Glomerular visceral epithelial cell (primary cell): ENCODE data around the gene CSH1.
A peak's percentile ranks its signal among the peaks of the same experiment; 100 is the strongest.
"Not testable (repeated sequence)": the region's sequence is repeated elsewhere in the genome, so short reads cannot be mapped to it uniquely, and the experiment has no call there.

Experiments used
- DNase-seq: peaks from one replicate; pipeline ENCODE4 v3.0.0-alpha.2; 2016; ENCODE audit errors: extremely low spot score

CSH1 gene

GRCh38 chr17:63904796-63905195 is 8.4 kb upstream of the CSH1 start:
- not testable (repeated sequence) for DNase-seq

- DNase-seq = not testable (repeated sequence)
These were observed 7.4 kb upstream of the CSH1 start for GRCh38 chr17:63903787-63904201.

GRCh38 chr17:63901971-63902370 is 5.6 kb upstream of the CSH1 start:
- not testable (repeated sequence) for DNase-seq

- not testable (repeated sequence) for DNase-seq
These were observed 2.8 kb upstream of the CSH1 start for GRCh38 chr17:63898899-63899798.

GRCh38 chr17:63894821-63895220 is 1.6 kb downstream of the CSH1 start:
- DNase-seq = not testable (repeated sequence)

- not testable (repeated sequence) for DNase-seq
These were observed 2.4 kb downstream of the CSH1 start for GRCh38 chr17:63894021-63894420.

- DNase-seq = not testable (repeated sequence)
These were observed 3.9 kb downstream of the CSH1 start for GRCh38 chr17:63892316-63893037.

- DNase-seq = peak; percentile 26
These were observed 7.1 kb downstream of the CSH1 start for GRCh38 chr17:63889026-63889848.

GRCh38 chr17:63885119-63885518 is 11.3 kb downstream of the CSH1 start:
- not testable (repeated sequence) for DNase-seq

- not testable (repeated sequence) for DNase-seq
These were observed 13.7 kb downstream of the CSH1 start for GRCh38 chr17:63882626-63883126.

- DNase-seq = peak; percentile 54
These were observed 14.3 kb downstream of the CSH1 start, which contains the start of gene GH2 for GRCh38 chr17:63881935-63882601. GH2 (minus strand) TSS chr17:63881944; CDS start chr17:63881801, 143 bp downstream.

- not testable (repeated sequence) for DNase-seq
These were observed 15.0 kb downstream of the CSH1 start for GRCh38 chr17:63881337-63881736.

- DNase-seq = no peak
These were observed 15.7 kb downstream of the CSH1 start for GRCh38 chr17:63880706-63881105.

GRCh38 chr17:63878413-63878812 is 18.0 kb downstream of the CSH1 start:
- DNase-seq = not testable (repeated sequence)

GRCh38 chr17:63874693-63875092 is 21.7 kb downstream of the CSH1 start:
- not testable (repeated sequence) for DNase-seq

- DNase-seq = not testable (repeated sequence)
These were observed 22.2 kb downstream of the CSH1 start for GRCh38 chr17:63874061-63874626.

- DNase-seq = not testable (repeated sequence)
These were observed 22.8 kb downstream of the CSH1 start, which contains the start of gene CSH2 for GRCh38 chr17:63873577-63873976. CSH2 (minus strand) TSS chr17:63873677; CDS start chr17:63873614, 63 bp downstream.

- DNase-seq = peak; percentile 49
These were observed 24.6 kb downstream of the CSH1 start for GRCh38 chr17:63871646-63872365.

GRCh38 chr17:63870292-63870665 is 26.1 kb downstream of the CSH1 start:
- DNase-seq = not testable (repeated sequence)
